NB4 (cell line): ENCODE results near the gene NKX2-4.
"Not testable (repeated sequence)": the region's sequence is repeated elsewhere in the genome, so short reads cannot be mapped to it uniquely, and the experiment has no call there.

ENCODE experiments used
- DNase-seq: peaks from one replicate; pipeline ENCODE4 v3.0.0; 2010; ENCODE audit warnings: low read depth
- H3K4me3 ChIP-seq: one replicate; pipeline ENCODE4 v1.5.1; 2011; ENCODE audit warnings: mild to moderate bottlenecking, low read depth, low read length, moderate library complexity
- MYC ChIP-seq: IDR thresholded peaks from 2 replicates; pipeline ENCODE4 v1.6.1; 2011; ENCODE audit warnings: low read depth, low read length
- POLR2A ChIP-seq: IDR thresholded peaks from 2 replicates; pipeline ENCODE4 v1.6.1; 2011; ENCODE audit warnings: mild to moderate bottlenecking; ENCODE audit not compliant: insufficient read length; ENCODE audit errors: extremely low read depth
- TF ChIP-seq, protein P1 (sequence below): IDR thresholded peaks from one replicate; pipeline ENCODE4 v1.5.1; 2012; ENCODE audit warnings: low read depth, low read length
- TF ChIP-seq, protein P2 (sequence below): IDR thresholded peaks from 2 replicates; pipeline ENCODE4 v1.6.1; 2011; ENCODE audit warnings: low read depth, low read length

NKX2-4 gene

DNA sequence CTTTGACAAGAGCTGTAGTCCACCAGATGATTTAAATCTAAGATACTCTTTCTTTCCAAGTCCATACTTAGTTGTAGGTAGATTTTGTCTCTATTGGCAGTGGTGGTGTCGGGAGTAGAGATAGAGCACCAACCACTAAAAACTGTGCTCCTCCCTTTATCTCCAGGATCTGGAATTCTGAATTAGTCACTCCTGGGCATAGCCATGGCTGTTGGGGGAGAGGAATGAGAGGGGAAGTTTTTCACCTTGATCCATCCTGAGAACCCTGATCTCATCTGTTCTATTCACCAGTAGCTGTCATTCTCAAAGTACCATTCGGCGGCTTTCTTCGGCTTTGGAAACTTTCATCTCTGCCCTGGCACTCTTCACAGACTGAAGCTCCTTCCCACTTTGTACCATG lies 35.6 kb upstream of the NKX2-4 start:
- H3K4me3 ChIP-seq, result no peak overlapping the region
- DNase-seq, result no peak

GRCh38 chr20:21430020-21430419 lies 32.7 kb upstream of the NKX2-4 start:
- H3K4me3 ChIP-seq, result no peak overlapping the region
- no peak for TF ChIP-seq POLR2A
- TF ChIP-seq MYC, result no peak
- TF ChIP-seq, protein P1, sequence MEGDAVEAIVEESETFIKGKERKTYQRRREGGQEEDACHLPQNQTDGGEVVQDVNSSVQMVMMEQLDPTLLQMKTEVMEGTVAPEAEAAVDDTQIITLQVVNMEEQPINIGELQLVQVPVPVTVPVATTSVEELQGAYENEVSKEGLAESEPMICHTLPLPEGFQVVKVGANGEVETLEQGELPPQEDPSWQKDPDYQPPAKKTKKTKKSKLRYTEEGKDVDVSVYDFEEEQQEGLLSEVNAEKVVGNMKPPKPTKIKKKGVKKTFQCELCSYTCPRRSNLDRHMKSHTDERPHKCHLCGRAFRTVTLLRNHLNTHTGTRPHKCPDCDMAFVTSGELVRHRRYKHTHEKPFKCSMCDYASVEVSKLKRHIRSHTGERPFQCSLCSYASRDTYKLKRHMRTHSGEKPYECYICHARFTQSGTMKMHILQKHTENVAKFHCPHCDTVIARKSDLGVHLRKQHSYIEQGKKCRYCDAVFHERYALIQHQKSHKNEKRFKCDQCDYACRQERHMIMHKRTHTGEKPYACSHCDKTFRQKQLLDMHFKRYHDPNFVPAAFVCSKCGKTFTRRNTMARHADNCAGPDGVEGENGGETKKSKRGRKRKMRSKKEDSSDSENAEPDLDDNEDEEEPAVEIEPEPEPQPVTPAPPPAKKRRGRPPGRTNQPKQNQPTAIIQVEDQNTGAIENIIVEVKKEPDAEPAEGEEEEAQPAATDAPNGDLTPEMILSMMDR, result no peak
- TF ChIP-seq, protein P2, sequence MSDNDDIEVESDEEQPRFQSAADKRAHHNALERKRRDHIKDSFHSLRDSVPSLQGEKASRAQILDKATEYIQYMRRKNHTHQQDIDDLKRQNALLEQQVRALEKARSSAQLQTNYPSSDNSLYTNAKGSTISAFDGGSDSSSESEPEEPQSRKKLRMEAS, result no peak
- DNase-seq, result no peak

More for the DNA sequence above, 35.6 kb upstream of the NKX2-4 start:
- TF ChIP-seq POLR2A, result no peak
- TF ChIP-seq, protein P1, result no peak
- TF ChIP-seq MYC, result no peak

GRCh38 chr20:21424846-21425245 lies 27.5 kb upstream of the NKX2-4 start:
- no peak for DNase-seq
- no peak overlapping the region for H3K4me3 ChIP-seq
- TF ChIP-seq MYC (no peak), POLR2A (no peak)
- TF ChIP-seq, protein P1, result no peak
- TF ChIP-seq, protein P2, result no peak

DNA sequence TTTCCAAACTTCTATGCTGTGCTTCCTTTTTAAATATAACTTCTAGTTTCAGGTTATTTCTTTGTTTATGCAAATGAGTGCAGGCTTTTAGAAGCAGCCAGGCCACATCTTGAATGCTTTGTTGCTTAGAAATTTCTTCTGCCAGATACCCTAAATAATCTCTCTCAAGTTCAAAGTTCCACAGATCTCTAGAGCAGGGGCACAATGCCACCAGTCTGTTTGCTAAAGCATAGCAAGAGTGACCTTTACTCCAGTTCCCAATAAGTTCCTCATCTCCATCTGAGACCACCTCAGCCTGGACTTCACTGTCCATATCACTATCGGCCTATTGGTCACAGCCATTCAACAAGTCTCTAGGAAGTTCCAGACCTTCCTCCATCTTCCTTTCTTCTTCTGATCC lies 26.4 kb upstream of the NKX2-4 start:
- not testable (repeated sequence) for DNase-seq, H3K4me3 ChIP-seq

DNA sequence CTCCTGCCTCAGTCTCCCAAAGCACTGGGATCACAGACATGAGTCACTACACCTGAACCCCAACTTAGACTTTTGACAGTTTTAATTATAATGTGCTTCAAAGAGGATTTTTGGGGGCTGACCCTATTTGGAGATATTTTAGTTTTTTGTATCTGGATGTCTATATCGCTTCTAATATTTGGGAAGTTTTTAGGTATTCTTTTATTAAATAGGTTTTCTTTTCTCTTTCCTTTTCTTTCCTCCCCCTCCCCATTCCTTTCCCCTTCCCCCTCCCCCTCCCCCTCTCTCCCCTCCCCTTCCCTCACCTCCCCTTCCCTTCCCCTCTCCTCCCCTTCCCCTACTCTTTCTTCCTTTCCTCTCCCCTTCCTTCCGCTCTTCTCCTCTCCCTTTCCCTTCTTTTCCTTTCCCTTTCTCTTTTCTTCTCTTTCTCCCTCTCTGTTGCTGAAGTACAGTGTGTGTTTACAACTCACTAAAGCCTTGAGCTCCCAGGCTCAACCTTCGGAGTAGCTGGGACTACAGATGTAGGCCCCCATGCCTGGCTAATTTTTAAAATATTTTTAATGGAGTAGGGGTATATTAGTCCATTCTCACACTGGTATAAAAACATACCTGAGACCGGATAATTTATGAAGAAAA lies 24.4 kb upstream of the NKX2-4 start:
- no peak for TF ChIP-seq POLR2A
- no peak overlapping the region for H3K4me3 ChIP-seq
- no peak for DNase-seq

DNA sequence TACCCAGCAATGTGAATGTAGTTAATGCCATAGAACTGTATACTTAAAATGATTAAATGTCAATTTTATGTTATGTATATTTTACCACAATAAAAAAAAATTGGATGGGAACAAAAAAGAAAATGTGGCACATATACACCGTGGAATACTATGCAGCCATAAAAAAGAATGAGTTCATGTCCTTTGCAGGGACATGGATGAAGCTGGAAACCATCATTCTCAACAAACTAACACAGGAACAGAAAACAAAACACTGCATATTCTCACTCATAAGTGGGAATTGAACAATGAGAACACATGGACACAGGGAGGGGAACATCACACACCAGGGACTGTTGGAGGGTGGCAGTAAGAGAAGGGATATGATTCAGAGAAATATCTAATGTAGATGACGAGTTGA lies 21.8 kb upstream of the NKX2-4 start:
- DNase-seq, H3K4me3 ChIP-seq: not testable (repeated sequence)

DNA sequence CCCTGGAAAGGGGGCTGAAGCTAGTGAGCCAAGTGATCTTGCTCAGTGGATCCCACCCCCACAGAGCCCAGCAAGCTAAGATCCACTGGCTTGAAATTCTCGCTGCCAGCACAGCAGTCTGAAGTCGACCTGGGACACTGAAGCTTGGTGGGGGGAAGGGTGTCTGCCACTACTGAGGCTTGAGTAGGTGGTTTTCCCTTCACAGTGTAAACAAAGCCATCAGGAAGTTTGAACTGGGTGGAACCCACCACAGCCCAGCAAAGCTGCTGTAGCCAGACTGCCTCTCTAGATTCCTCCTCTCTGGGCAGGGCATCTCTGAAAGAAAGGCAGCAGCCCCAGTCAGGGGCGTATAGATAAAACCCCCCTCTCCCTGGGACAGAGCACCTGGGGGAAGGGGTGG lies 16.7 kb upstream of the NKX2-4 start:
- H3K4me3 ChIP-seq, DNase-seq: not testable (repeated sequence)

DNA sequence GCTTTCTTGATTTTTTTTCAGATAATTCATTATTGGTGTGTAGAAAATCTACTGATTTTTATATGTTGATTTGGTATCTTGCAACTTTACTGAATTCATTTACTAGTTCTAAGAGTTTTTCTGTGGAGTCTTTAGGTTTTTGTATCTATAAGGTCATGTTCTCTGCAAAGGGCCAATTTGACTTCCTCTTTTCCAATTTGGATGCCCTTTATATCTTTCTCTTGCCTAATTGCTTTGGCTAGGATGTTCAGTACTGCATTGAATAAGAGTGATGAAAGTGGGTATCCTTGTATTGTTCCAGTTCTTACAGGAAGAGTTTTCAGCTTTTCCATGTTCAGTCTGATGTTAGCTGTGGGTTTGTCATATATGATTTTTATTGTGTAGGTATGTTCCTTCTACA lies 14.4 kb upstream of the NKX2-4 start:
- TF ChIP-seq POLR2A (no peak), MYC (no peak)
- TF ChIP-seq, protein P1, result no peak
- TF ChIP-seq, protein P2, result no peak
- DNase-seq, result no peak
- no peak overlapping the region for H3K4me3 ChIP-seq
